ENCODE measurements around the gene STX3.
"Not testable (repeated sequence)": the region's sequence is repeated elsewhere in the genome, so short reads cannot be mapped to it uniquely, and the experiment has no call there.

STX3 gene

GRCh38 chr11:59771605-59772004 is 16.4 kb downstream of the STX3 start:
- no peaks in the 10 kb centered on the region for H3K4me1 ChIP-seq (ENCODE audit: control insufficient read depth, insufficient read depth, low read length)
- H3K9ac ChIP-seq (ENCODE audit: low read length in 2 of 2): no peak overlapping the region
- H3K4me3 ChIP-seq (ENCODE audit: low read length in 2 of 2): no peak overlapping the region
- H3K27me3 ChIP-seq (ENCODE audit: control insufficient read depth in 1 of 2, insufficient read depth in 2 of 2, low read length in 2 of 2): no peaks in the 10 kb centered on the region
- H3K36me3 ChIP-seq (ENCODE audit: control insufficient read depth in 2 of 2, insufficient read depth in 2 of 2, low read length in 2 of 2): peaks cover 3 to 6% of the 10 kb centered on the region in 2 donors
- no peaks in the 10 kb centered on the region for H3K9me3 ChIP-seq (ENCODE audit: control insufficient read depth in 2 of 2, low read length in 2 of 2)
- H3K27ac ChIP-seq (ENCODE audit: low read length): no peak overlapping the region

- Histone ChIP-seq H3K4me3 (ENCODE audit: low read length in 2 of 2) (no peak overlapping the region), H3K9me3 (ENCODE audit: control insufficient read depth in 2 of 2, low read length in 2 of 2) (no peaks in the 10 kb centered on the region), H3K9ac (ENCODE audit: low read length in 2 of 2) (no peak overlapping the region), H3K4me1 (ENCODE audit: control insufficient read depth, insufficient read depth, low read length) (no peaks in the 10 kb centered on the region), H3K27ac (ENCODE audit: low read length) (no peak overlapping the region), H3K27me3 (ENCODE audit: control insufficient read depth in 1 of 2, insufficient read depth in 2 of 2, low read length in 2 of 2) (no peaks in the 10 kb centered on the region), H3K36me3 (ENCODE audit: control insufficient read depth in 2 of 2, insufficient read depth in 2 of 2, low read length in 2 of 2) (peaks cover 3 to 6% of the 10 kb centered on the region in 2 donors)
Measured at GRCh38 chr11:59773083-59773440, 17.9 kb downstream of the STX3 start.

- Histone ChIP-seq H3K27me3 (ENCODE audit: control insufficient read depth in 1 of 2, insufficient read depth in 2 of 2, low read length in 2 of 2) (no peaks in the 10 kb centered on the region), H3K9ac (ENCODE audit: low read length in 2 of 2) (no peak overlapping the region), H3K36me3 (ENCODE audit: control insufficient read depth in 2 of 2, insufficient read depth in 2 of 2, low read length in 2 of 2) (peaks cover 3 to 6% of the 10 kb centered on the region in 2 donors), H3K4me1 (ENCODE audit: control insufficient read depth, insufficient read depth, low read length) (no peaks in the 10 kb centered on the region), H3K4me3 (ENCODE audit: low read length in 2 of 2) (no peak overlapping the region), H3K9me3 (ENCODE audit: control insufficient read depth in 2 of 2, low read length in 2 of 2) (no peaks in the 10 kb centered on the region), H3K27ac (ENCODE audit: low read length) (no peak overlapping the region)
Measured at GRCh38 chr11:59776210-59777066, 21.3 kb downstream of the STX3 start.

GRCh38 chr11:59777104-59777503 is 21.9 kb downstream of the STX3 start:
- no peaks in the 10 kb centered on the region for H3K27me3 ChIP-seq (ENCODE audit: control insufficient read depth in 1 of 2, insufficient read depth in 2 of 2, low read length in 2 of 2)
- H3K9ac ChIP-seq (ENCODE audit: low read length in 2 of 2): no peak overlapping the region
- no peaks in the 10 kb centered on the region for H3K4me1 ChIP-seq (ENCODE audit: control insufficient read depth, insufficient read depth, low read length)
- H3K27ac ChIP-seq (ENCODE audit: low read length): no peak overlapping the region
- peaks cover 3 to 6% of the 10 kb centered on the region in 2 donors for H3K36me3 ChIP-seq (ENCODE audit: control insufficient read depth in 2 of 2, insufficient read depth in 2 of 2, low read length in 2 of 2)
- no peak overlapping the region for H3K4me3 ChIP-seq (ENCODE audit: low read length in 2 of 2)
- no peaks in the 10 kb centered on the region for H3K9me3 ChIP-seq (ENCODE audit: control insufficient read depth in 2 of 2, low read length in 2 of 2)

- Histone ChIP-seq H3K4me3 (ENCODE audit: low read length in 2 of 2) (no peak overlapping the region), H3K36me3 (ENCODE audit: control insufficient read depth in 2 of 2, insufficient read depth in 2 of 2, low read length in 2 of 2) (peaks cover 3 to 6% of the 10 kb centered on the region in 2 donors), H3K9me3 (ENCODE audit: control insufficient read depth in 2 of 2, low read length in 2 of 2) (no peaks in the 10 kb centered on the region), H3K27ac (ENCODE audit: low read length) (no peak overlapping the region), H3K9ac (ENCODE audit: low read length in 2 of 2) (no peak overlapping the region), H3K27me3 (ENCODE audit: control insufficient read depth in 1 of 2, insufficient read depth in 2 of 2, low read length in 2 of 2) (no peaks in the 10 kb centered on the region), H3K4me1 (ENCODE audit: control insufficient read depth, insufficient read depth, low read length) (no peaks in the 10 kb centered on the region)
Measured at GRCh38 chr11:59778122-59778521, 22.9 kb downstream of the STX3 start.

GRCh38 chr11:59779487-59779886 is 24.3 kb downstream of the STX3 start:
- peaks cover 0 to 3% of the 10 kb centered on the region in 2 donors for H3K36me3 ChIP-seq (ENCODE audit: control insufficient read depth in 2 of 2, insufficient read depth in 2 of 2, low read length in 2 of 2)
- H3K27me3 ChIP-seq (ENCODE audit: control insufficient read depth in 1 of 2, insufficient read depth in 2 of 2, low read length in 2 of 2): no peaks in the 10 kb centered on the region
- no peak overlapping the region for H3K9ac ChIP-seq (ENCODE audit: low read length in 2 of 2)
- no peaks in the 10 kb centered on the region for H3K9me3 ChIP-seq (ENCODE audit: control insufficient read depth in 2 of 2, low read length in 2 of 2)
- H3K27ac ChIP-seq (ENCODE audit: low read length): no peak overlapping the region
- no peak overlapping the region for H3K4me3 ChIP-seq (ENCODE audit: low read length in 2 of 2)
- H3K4me1 ChIP-seq (ENCODE audit: control insufficient read depth, insufficient read depth, low read length): no peaks in the 10 kb centered on the region

GRCh38 chr11:59782080-59782479 is 26.9 kb downstream of the STX3 start:
- Histone ChIP-seq H3K27ac (ENCODE audit: low read length) (no peak overlapping the region), H3K4me1 (ENCODE audit: control insufficient read depth, insufficient read depth, low read length) (no peaks in the 10 kb centered on the region), H3K9ac (ENCODE audit: low read length in 2 of 2) (no peak overlapping the region), H3K36me3 (ENCODE audit: control insufficient read depth in 2 of 2, insufficient read depth in 2 of 2, low read length in 2 of 2) (no peaks in the 10 kb centered on the region), H3K9me3 (ENCODE audit: control insufficient read depth in 2 of 2, low read length in 2 of 2) (no peaks in the 10 kb centered on the region), H3K4me3 (ENCODE audit: low read length in 2 of 2) (no peak overlapping the region), H3K27me3 (ENCODE audit: control insufficient read depth in 1 of 2, insufficient read depth in 2 of 2, low read length in 2 of 2) (no peaks in the 10 kb centered on the region)

- Histone ChIP-seq H3K36me3 (ENCODE audit: control insufficient read depth in 2 of 2, insufficient read depth in 2 of 2, low read length in 2 of 2) (peaks cover 0 to 5% of the 10 kb centered on the region in 2 donors), H3K9me3 (ENCODE audit: control insufficient read depth in 2 of 2, low read length in 2 of 2) (no peaks in the 10 kb centered on the region), H3K9ac (ENCODE audit: low read length in 2 of 2) (no peak overlapping the region), H3K27ac (ENCODE audit: low read length) (no peak overlapping the region), H3K4me3 (ENCODE audit: low read length in 2 of 2) (no peak overlapping the region), H3K27me3 (ENCODE audit: control insufficient read depth in 1 of 2, insufficient read depth in 2 of 2, low read length in 2 of 2) (no peaks in the 10 kb centered on the region), H3K4me1 (ENCODE audit: control insufficient read depth, insufficient read depth, low read length) (no peaks in the 10 kb centered on the region)
Measured at GRCh38 chr11:59783632-59784090, 28.5 kb downstream of the STX3 start.

- H3K4me1 ChIP-seq (ENCODE audit: control insufficient read depth, insufficient read depth, low read length); H3K27me3 ChIP-seq (ENCODE audit: control insufficient read depth in 1 of 2, insufficient read depth in 2 of 2, low read length in 2 of 2); H3K27ac ChIP-seq (ENCODE audit: low read length); H3K9me3 ChIP-seq (ENCODE audit: control insufficient read depth in 2 of 2, low read length in 2 of 2); H3K4me3 ChIP-seq (ENCODE audit: low read length in 2 of 2); H3K9ac ChIP-seq (ENCODE audit: low read length in 2 of 2); H3K36me3 ChIP-seq (ENCODE audit: control insufficient read depth in 2 of 2, insufficient read depth in 2 of 2, low read length in 2 of 2): not testable (repeated sequence)
Measured at GRCh38 chr11:59784441-59784840, 29.3 kb downstream of the STX3 start.

GRCh38 chr11:59785818-59786217 is 30.6 kb downstream of the STX3 start:
- Histone ChIP-seq H3K36me3 (ENCODE audit: control insufficient read depth in 2 of 2, insufficient read depth in 2 of 2, low read length in 2 of 2) (peaks cover 0 to 15% of the 10 kb centered on the region in 2 donors), H3K27me3 (ENCODE audit: control insufficient read depth in 1 of 2, insufficient read depth in 2 of 2, low read length in 2 of 2) (no peaks in the 10 kb centered on the region), H3K27ac (ENCODE audit: low read length) (no peak overlapping the region), H3K4me3 (ENCODE audit: low read length in 2 of 2) (no peak overlapping the region), H3K9me3 (ENCODE audit: control insufficient read depth in 2 of 2, low read length in 2 of 2) (no peaks in the 10 kb centered on the region), H3K4me1 (ENCODE audit: control insufficient read depth, insufficient read depth, low read length) (no peaks in the 10 kb centered on the region), H3K9ac (ENCODE audit: low read length in 2 of 2) (no peak overlapping the region)

GRCh38 chr11:59787255-59787588 is 32.0 kb downstream of the STX3 start:
- Histone ChIP-seq H3K9me3 (ENCODE audit: control insufficient read depth in 2 of 2, low read length in 2 of 2) (no peaks in the 10 kb centered on the region), H3K4me3 (ENCODE audit: low read length in 2 of 2) (no peak overlapping the region), H3K4me1 (ENCODE audit: control insufficient read depth, insufficient read depth, low read length) (no peaks in the 10 kb centered on the region), H3K36me3 (ENCODE audit: control insufficient read depth in 2 of 2, insufficient read depth in 2 of 2, low read length in 2 of 2) (peaks cover 7 to 20% of the 10 kb centered on the region in 2 donors), H3K9ac (ENCODE audit: low read length in 2 of 2) (no peak overlapping the region), H3K27me3 (ENCODE audit: control insufficient read depth in 1 of 2, insufficient read depth in 2 of 2, low read length in 2 of 2) (no peaks in the 10 kb centered on the region), H3K27ac (ENCODE audit: low read length) (no peak overlapping the region)
